NOMO-1 treated with dmso at 0.1 percent for 144 hours (cell line): ENCODE measurements around the gene PGC.

Experiments used
- DNase-seq: peaks from one replicate; lab custom pipeline; 2025; ENCODE audit not compliant: unreplicated experiment; lab: John Stamatoyannopoulos, UW

The PGC gene

GRCh38 chr6:41700463-41701347, 46.5 kb downstream of the PGC start:
- DNase-seq: no peak

- no peak for DNase-seq
These were observed 48.1 kb downstream of the PGC start for GRCh38 chr6:41699063-41699462.

- no peak for DNase-seq
These were observed 49.1 kb downstream of the PGC start for GRCh38 chr6:41697861-41698781.

GRCh38 chr6:41696788-41697187, 50.4 kb downstream of the PGC start:
- DNase-seq: no peak

GRCh38 chr6:41695825-41696224, 51.4 kb downstream of the PGC start:
- DNase-seq: no peak

GRCh38 chr6:41694815-41695526, 52.2 kb downstream of the PGC start:
- no peak for DNase-seq

- DNase-seq: no peak
These were observed 53.6 kb downstream of the PGC start for GRCh38 chr6:41693281-41694240.

- DNase-seq: no peak
These were observed 54.5 kb downstream of the PGC start for GRCh38 chr6:41692730-41693129.

- no peak for DNase-seq
These were observed 55.0 kb downstream of the PGC start for GRCh38 chr6:41692080-41692675.

- no peak for DNase-seq
These were observed 55.6 kb downstream of the PGC start for GRCh38 chr6:41691426-41692079.

- no peak for DNase-seq
These were observed 56.5 kb downstream of the PGC start for GRCh38 chr6:41690541-41691330.

- DNase-seq: no peak
These were observed 57.8 kb downstream of the PGC start for GRCh38 chr6:41689171-41690008.

GRCh38 chr6:41688256-41688965, 58.8 kb downstream of the PGC start:
- DNase-seq: no peak

- no peak for DNase-seq
These were observed 59.6 kb downstream of the PGC start for GRCh38 chr6:41687501-41688175.
